Fibroblast of skin of right quadriceps (primary cell): Measurements from ENCODE around the gene RPA3.
A peak's percentile ranks its signal among the peaks of the same experiment; 100 is the strongest.

ENCODE experiments used
- DNase-seq: peaks from one replicate; pipeline ENCODE4 v3.0.0-alpha.2; 2013

The RPA3 gene

GRCh38 chr7:7718492-7718891, at the start of gene RPA3:
Gene RPA3 (minus strand): TSS chr7:7718607. CDS start chr7:7640418, 78,189 bp downstream.
- no peak for DNase-seq

GRCh38 chr7:7766671-7767070, 48.3 kb upstream of the RPA3 start:
- no peak for DNase-seq

GRCh38 chr7:7765422-7765821, 47.0 kb upstream of the RPA3 start:
- DNase-seq, result no peak

GRCh38 chr7:7764520-7765396, 46.4 kb upstream of the RPA3 start:
- DNase-seq, result no peak

- DNase-seq, result peak; percentile 84
These were observed 43.8 kb upstream of the RPA3 start for GRCh38 chr7:7761974-7762779.

GRCh38 chr7:7761340-7761973, 43.0 kb upstream of the RPA3 start:
- DNase-seq, result peak; percentile 58

GRCh38 chr7:7757576-7757975, 39.2 kb upstream of the RPA3 start:
- no peak for DNase-seq

GRCh38 chr7:7756577-7756976, 38.2 kb upstream of the RPA3 start:
- DNase-seq, result no peak

GRCh38 chr7:7751243-7752092, 33.1 kb upstream of the RPA3 start:
- no peak for DNase-seq

GRCh38 chr7:7750571-7751242, 32.3 kb upstream of the RPA3 start:
- no peak for DNase-seq

- no peak for DNase-seq
These were observed 28.1 kb upstream of the RPA3 start for GRCh38 chr7:7746458-7746857.

GRCh38 chr7:7745966-7746365, 27.6 kb upstream of the RPA3 start:
- DNase-seq, result no peak

GRCh38 chr7:7745258-7745657, 26.9 kb upstream of the RPA3 start:
- no peak for DNase-seq

- DNase-seq, result no peak
These were observed 23.8 kb upstream of the RPA3 start for GRCh38 chr7:7742223-7742622.

- no peak for DNase-seq
These were observed 21.6 kb upstream of the RPA3 start for GRCh38 chr7:7740037-7740355.

- DNase-seq, result no peak
These were observed 21.0 kb upstream of the RPA3 start for GRCh38 chr7:7739204-7740036.

GRCh38 chr7:7738622-7739021, 20.2 kb upstream of the RPA3 start:
- no peak for DNase-seq

GRCh38 chr7:7738177-7738576, 19.8 kb upstream of the RPA3 start:
- no peak for DNase-seq

GRCh38 chr7:7737674-7738073, 19.3 kb upstream of the RPA3 start:
- DNase-seq, result no peak

GRCh38 chr7:7736671-7737070, 18.3 kb upstream of the RPA3 start:
- no peak for DNase-seq

GRCh38 chr7:7732621-7733281, 14.3 kb upstream of the RPA3 start:
- DNase-seq, result peak; percentile 57
